HepG2 (cell line): ENCODE results near the gene IPO13. TPM values are rescaled to one million over a fixed set of nuclear protein-coding genes. Genes with fewer than 3 reads are reported as not detected.
A peak's percentile ranks its signal among the peaks of the same experiment; 100 is the strongest.

Source experiments
- ARID2 ChIP-seq: sonication (generic); formaldehyde crosslinking; IDR thresholded peaks from 2 replicates; pipeline ENCODE4 v1.8.1; 2022; ENCODE audit warnings: mild to moderate bottlenecking, missing genetic modification reagents, borderline replicate concordance
- ATF1 ChIP-seq: IDR thresholded peaks from 2 replicates; pipeline ENCODE4 v1.6.1; 2016; ENCODE audit warnings: mild to moderate bottlenecking, control low read depth
- ATF7-NPFF ChIP-seq: sonication (generic); formaldehyde crosslinking; IDR thresholded peaks from 2 replicates; pipeline ENCODE4 v1.8.1; 2023; ENCODE audit warnings: mild to moderate bottlenecking, low read depth, missing genetic modification reagents, moderate library complexity
- ERF ChIP-seq: IDR thresholded peaks from 2 replicates; pipeline ENCODE4 v1.6.1; 2018; ENCODE audit warnings: missing biosample characterization, missing genetic modification reagents
- FOSL2 ChIP-seq: sonication (generic); formaldehyde crosslinking; IDR thresholded peaks from 2 replicates; pipeline ENCODE4 v1.4.0; 2020; ENCODE audit warnings: missing genetic modification reagents
- GMEB2 ChIP-seq: IDR thresholded peaks from 2 replicates; pipeline ENCODE4 v1.6.1; 2016; ENCODE audit warnings: missing biosample characterization, missing genetic modification reagents, low read depth
- HCFC1 ChIP-seq: fragments of 150-350 bp; IDR thresholded peaks from 2 replicates; pipeline ENCODE4 v1.6.1; 2014; ENCODE audit warnings: low read depth, low read length
- HOXA3 ChIP-seq: sonication (generic); formaldehyde crosslinking; IDR thresholded peaks from 2 replicates; pipeline ENCODE4 v1.5.0; 2020; ENCODE audit warnings: missing genetic modification reagents
- HOXA7 ChIP-seq: sonication (generic); formaldehyde crosslinking; IDR thresholded peaks from 2 replicates; pipeline ENCODE4 v1.8.1; 2022; ENCODE audit warnings: mild to moderate bottlenecking, missing genetic modification reagents, moderate library complexity
- KLF16 ChIP-seq, 2 experiments: sonication (generic) in 1 of 2; formaldehyde crosslinking in 1 of 2; IDR thresholded peaks; 2 replicates each; pipeline versions ENCODE4 v1.6.1 to v1.8.0; 2016 to 2023; ENCODE audit warnings: missing genetic modification reagents in 2 of 2, missing compliant biosample characterization in 1 of 2
- MAX ChIP-seq: IDR thresholded peaks from 2 replicates; pipeline ENCODE4 v1.6.1; 2012; ENCODE audit warnings: inconsistent platforms
- MNT ChIP-seq: fragments of 450-650 bp; IDR thresholded peaks from 2 replicates; pipeline ENCODE4 v1.6.1; 2016
- MXD1 ChIP-seq: sonication (generic); formaldehyde crosslinking; IDR thresholded peaks from 2 replicates; pipeline ENCODE4 v1.4.0; 2020; ENCODE audit warnings: mild to moderate bottlenecking, missing genetic modification reagents
- PAX8 ChIP-seq: sonication (generic); formaldehyde crosslinking; IDR thresholded peaks from 2 replicates; pipeline ENCODE4 v1.8.0; 2022; ENCODE audit warnings: mild to moderate bottlenecking, missing genetic modification reagents, borderline replicate concordance
- SALL1 ChIP-seq: sonication (generic); formaldehyde crosslinking; IDR thresholded peaks from 2 replicates; pipeline ENCODE4 v1.8.0; 2022; ENCODE audit warnings: mild to moderate bottlenecking, missing genetic modification reagents
- SIN3A ChIP-seq: IDR thresholded peaks from 2 replicates; pipeline ENCODE4 v1.6.1; 2011; ENCODE audit warnings: low read depth, mild to moderate bottlenecking, control low read depth, low read length, borderline replicate concordance
- SMARCE1 ChIP-seq: fragments of 450-650 bp; IDR thresholded peaks from 2 replicates; pipeline ENCODE4 v1.6.1; 2017; ENCODE audit warnings: borderline replicate concordance
- ZEB1 ChIP-seq: IDR thresholded peaks from 2 replicates; pipeline ENCODE4 v1.6.1; 2012; ENCODE audit warnings: mild to moderate bottlenecking, low read depth, inconsistent platforms; ENCODE audit not compliant: insufficient replicate concordance
- ZFP91 ChIP-seq: sonication (generic); formaldehyde crosslinking; IDR thresholded peaks from 2 replicates; pipeline ENCODE4 v1.9.0; 2022; ENCODE audit warnings: missing genetic modification reagents, mild to moderate bottlenecking, borderline replicate concordance
- ZNF30 ChIP-seq: sonication (generic); formaldehyde crosslinking; IDR thresholded peaks from 2 replicates; pipeline ENCODE4 v1.5.0; 2020; ENCODE audit warnings: mild to moderate bottlenecking, missing genetic modification reagents
- ZNF576 ChIP-seq: sonication (generic); formaldehyde crosslinking; IDR thresholded peaks from 2 replicates; pipeline ENCODE4 v1.4.0; 2020; ENCODE audit warnings: mild to moderate bottlenecking, missing genetic modification reagents
- ZNF616 ChIP-seq: sonication (generic); formaldehyde crosslinking; IDR thresholded peaks from 2 replicates; pipeline ENCODE4 v1.5.0; 2020; ENCODE audit warnings: low read depth, mild to moderate bottlenecking, missing genetic modification reagents
- ZNF660 ChIP-seq: sonication (generic); formaldehyde crosslinking; IDR thresholded peaks from 2 replicates; pipeline ENCODE4 v1.5.1; 2020; ENCODE audit warnings: mild to moderate bottlenecking, low read depth, missing genetic modification reagents, borderline replicate concordance
- ZNF777 ChIP-seq: sonication (generic); formaldehyde crosslinking; IDR thresholded peaks from 2 replicates; pipeline ENCODE4 v1.4.0; 2020; ENCODE audit warnings: missing genetic modification reagents
- ZSCAN12 ChIP-seq: sonication (generic); formaldehyde crosslinking; IDR thresholded peaks from 2 replicates; pipeline ENCODE4 v1.9.0; 2021; ENCODE audit warnings: mild to moderate bottlenecking, missing genetic modification reagents
- ZSCAN25 ChIP-seq: sonication (generic); formaldehyde crosslinking; IDR thresholded peaks from 2 replicates; pipeline ENCODE4 v1.8.0; 2022; ENCODE audit warnings: mild to moderate bottlenecking, missing genetic modification reagents
- polyA plus RNA-seq, 8 experiments: library from polyadenylated mRNA; depleted of rRNA in 3 of 8; stranded (reverse) in 7 of 8; unstranded in 1 of 8; fragments of >200 nt; fragmentation: Illumina TruSeq in 4 of 8; extraction: Trizol in 4 of 8; gene quantifications; 2 replicates each; pipeline versions ENCODE4 v1.2.1 to v1.2.3, GENCODE V29; 2011 to 2016; ENCODE audit warnings: low read depth in 4 of 8, missing spikeins in 1 of 8, mixed read lengths in 1 of 8; ENCODE audit not compliant: insufficient read depth in 1 of 8
- total RNA-seq, 5 experiments: library from RNA; depleted of rRNA; stranded (reverse); fragments of >200 nt; fragmentation: Illumina TruSeq; extraction: Trizol; gene quantifications; 2 replicates each; pipeline ENCODE4 v1.2.3, GENCODE V29; 2016; ENCODE audit warnings: low read depth in 1 of 5

Gene IPO13
- total and polyA plus RNA-seq, 2 of the 13 experiments (the other 11 are each of a cell fraction or from before 2014, with no cell fraction given), result 12.9 to 15.6 TPM

- TF ChIP-seq GMEB2 (CRISPR knock-in tag) (no peak), HOXA3 (CRISPR knock-in tag) (peak; percentile 40; the same call in 1 of the 2 replicates), FOSL2 (CRISPR knock-in tag) (0 out of 2 replicates have a peak, but pooled peaks have one; percentile 18), ZNF30 (CRISPR knock-in tag) (no peak), SALL1 (CRISPR knock-in tag) (peak; percentile 40; the same call in 1 of the 2 replicates), SIN3A (peak; percentile 99), SMARCE1 (no peak), ATF7-NPFF (CRISPR knock-in tag) (peak; percentile 55; the same call in 1 of the 2 replicates), ERF (CRISPR knock-in tag) (peak; percentile 19; the same call in 1 of the 2 replicates), ZNF616 (no peak), ZSCAN25 (no peak), HOXA7 (CRISPR knock-in tag) (no peak), PAX8 (CRISPR knock-in tag) (no peak), ATF1 (peak; percentile 55; the same call in 1 of the 2 replicates), HCFC1 (peak; percentile 92), ARID2 (CRISPR knock-in tag) (no peak), MAX (peak; percentile 96), MNT (peak; percentile 93), KLF16 (CRISPR knock-in tag; IDR thresholded peaks at IDR 0.05) (no peak), ZNF777 (CRISPR knock-in tag) (0 out of 2 replicates have a peak, but pooled peaks have one; percentile 32), ZNF576 (CRISPR knock-in tag) (no peak), ZEB1 (no peak), ZNF660 (CRISPR knock-in tag) (no peak), ZFP91 (CRISPR knock-in tag) (no peak; the same call in 1 of the 2 replicates), MXD1 (CRISPR knock-in tag) (peak; percentile 90), ZSCAN12 (CRISPR knock-in tag) (no peak)
Measured at GRCh38 chr1:43969746-43970466, 23.2 kb downstream of the IPO13 start, which contains the start of gene DPH2 (continued).
